HFFc6 (cell line): Measurements from ENCODE around the gene ZBED5. TPM values are rescaled to one million over a fixed set of nuclear protein-coding genes. Genes with fewer than 3 reads are reported as not detected.

Experiments used
- DNase-seq: peaks from one replicate; pipeline ENCODE4 v3.0.0-alpha.2; 2018
- H3K27ac Mint-ChIP-seq: 2 replicates; pipeline ENCODE4 v1.8.0; 2020; ENCODE audit warnings: mild to moderate bottlenecking, mixed read lengths
- H3K27me3 Mint-ChIP-seq: 2 replicates; pipeline ENCODE4 v1.8.0; 2021; ENCODE audit warnings: mild to moderate bottlenecking, moderate library complexity, mixed read lengths; ENCODE audit not compliant: insufficient read depth
- H3K36me3 Mint-ChIP-seq: 2 replicates; pipeline ENCODE4 v1.8.0; 2021; ENCODE audit warnings: low read depth, mixed read lengths
- H3K4me1 Mint-ChIP-seq: 2 replicates; pipeline ENCODE4 v1.8.0; 2020; ENCODE audit warnings: low read depth, mixed read lengths
- H3K4me3 Mint-ChIP-seq: 2 replicates; pipeline ENCODE4 v1.8.0; 2020; ENCODE audit warnings: mild to moderate bottlenecking, moderate library complexity, mixed read lengths
- H3K9me3 Mint-ChIP-seq: 2 replicates; pipeline ENCODE4 v1.8.0; 2020; ENCODE audit warnings: mild to moderate bottlenecking, mixed read lengths
- CTCF ChIP-seq: fragments of 200-600 bp; sonication (generic); IDR thresholded peaks from 2 replicates; pipeline ENCODE4 v1.5.0; 2021; ENCODE audit warnings: antibody characterized with exemption, mild to moderate bottlenecking
- total RNA-seq, 6 experiments: library from RNA; stranded (reverse); fragmentation: NEBNext Ultra II Directional; extraction: Animal tissue kit (Norgen Biotek cat#: 25700); gene quantifications; 2 replicates in 1 of 6; 3 replicates in 5 of 6; pipeline ENCODE4 v1.2.3, GENCODE V29; 2021

The ZBED5 gene
- total RNA-seq, 6 experiments from 2014 or later: 24.0 to 29.0 (median 26.4) TPM

- DNase-seq: no peak
- Mint-ChIP-seq H3K27me3 (no peaks in the 10 kb centered on the region), H3K27ac (no peak overlapping the region), H3K4me1 (peaks cover 51% of the 10 kb centered on the region), H3K4me3 (no peak overlapping the region), H3K36me3 (no peaks in the 10 kb centered on the region), H3K9me3 (no peaks in the 10 kb centered on the region)
- no peak for TF ChIP-seq CTCF
Measured at GRCh38 chr11:10865837-10866270, 8.0 kb upstream of the ZBED5 start.

GRCh38 chr11:10864688-10865087 is 6.8 kb upstream of the ZBED5 start:
- Mint-ChIP-seq H3K36me3 (0 out of 2 replicates have a peak, but pooled peaks cover 5% of the 10 kb centered on the region), H3K9me3 (no peaks in the 10 kb centered on the region), H3K4me1 (peaks cover 58% of the 10 kb centered on the region), H3K27ac (no peak overlapping the region), H3K4me3 (no peak overlapping the region), H3K27me3 (no peaks in the 10 kb centered on the region)
- TF ChIP-seq CTCF: no peak
- no peak for DNase-seq

- H3K36me3 Mint-ChIP-seq: 0 out of 2 replicates have a peak, but pooled peaks cover 6% of the 10 kb centered on the region
- peaks cover 5% of the 10 kb centered on the region; the same call in 1 of the 2 replicates for H3K27me3 Mint-ChIP-seq
- no peaks in the 10 kb centered on the region for H3K9me3 Mint-ChIP-seq
- H3K4me1 Mint-ChIP-seq: peaks cover 47% of the 10 kb centered on the region
- no peak for TF ChIP-seq CTCF
- DNase-seq: no peak
- no peak overlapping the region for H3K4me3 Mint-ChIP-seq
- H3K27ac Mint-ChIP-seq: no peak overlapping the region
Measured at GRCh38 chr11:10862446-10862845, 4.6 kb upstream of the ZBED5 start.

- H3K4me1 Mint-ChIP-seq: peaks cover 41% of the 10 kb centered on the region
- H3K27ac Mint-ChIP-seq: no peak overlapping the region
- H3K27me3 Mint-ChIP-seq: peaks cover 5% of the 10 kb centered on the region; the same call in 1 of the 2 replicates
- no peaks in the 10 kb centered on the region for H3K9me3 Mint-ChIP-seq
- DNase-seq: no peak
- peaks cover 9% of the 10 kb centered on the region; the same call in 1 of the 2 replicates for H3K36me3 Mint-ChIP-seq
- TF ChIP-seq CTCF: no peak
- no peak overlapping the region for H3K4me3 Mint-ChIP-seq
Measured at GRCh38 chr11:10861799-10862198, 3.9 kb upstream of the ZBED5 start.

GRCh38 chr11:10861047-10861446 is 3.2 kb upstream of the ZBED5 start:
- DNase-seq: no peak
- Mint-ChIP-seq H3K27ac (no peak overlapping the region), H3K27me3 (peaks cover 5% of the 10 kb centered on the region; the same call in 1 of the 2 replicates), H3K4me3 (no peak overlapping the region), H3K4me1 (peaks cover 42% of the 10 kb centered on the region), H3K9me3 (no peaks in the 10 kb centered on the region), H3K36me3 (peaks cover 16% of the 10 kb centered on the region)
- no peak for TF ChIP-seq CTCF
